Measurements from ENCODE around the gene FERD3L.

The FERD3L gene

DNA sequence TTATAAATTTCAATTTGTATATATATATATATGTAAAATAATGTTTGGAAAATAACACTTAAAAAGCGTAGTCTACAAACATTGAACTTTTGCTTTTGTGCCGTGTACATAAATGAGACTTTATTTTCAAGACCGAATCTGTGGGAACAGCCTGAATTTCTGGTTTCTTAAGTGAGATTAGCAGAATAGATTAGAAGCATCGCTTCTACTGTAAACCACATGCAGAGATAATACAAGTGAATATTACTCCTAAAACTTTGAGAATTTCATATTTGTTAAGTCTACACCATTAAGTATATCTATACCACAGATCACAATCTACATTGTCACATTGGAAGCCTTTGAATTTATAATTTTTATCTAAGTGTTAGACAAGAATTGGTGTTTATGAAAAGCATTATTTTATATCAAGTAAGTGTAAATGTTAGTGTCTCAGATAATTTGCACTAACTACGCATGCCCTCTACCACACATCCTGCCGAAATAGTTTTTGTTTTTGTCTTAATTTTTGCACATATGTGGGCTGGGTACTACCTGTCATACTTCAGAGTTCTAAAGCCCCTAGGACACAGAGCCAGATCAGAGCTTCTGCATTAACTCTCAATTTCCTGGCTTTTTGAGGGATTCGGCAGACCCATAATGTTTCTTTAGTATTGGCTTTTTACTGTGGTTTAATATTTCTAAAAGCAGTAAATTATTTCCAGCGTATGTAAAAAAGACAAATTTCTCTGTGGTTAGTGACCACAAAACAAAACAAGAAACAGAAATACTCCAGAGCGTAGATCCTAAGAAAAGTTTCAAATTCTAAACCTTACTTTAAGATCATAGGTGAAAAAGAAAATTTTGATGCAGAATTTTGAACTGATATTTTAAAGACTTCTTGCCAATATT, 47.8 kb downstream of the FERD3L start:
- DNase-seq: no peak

DNA sequence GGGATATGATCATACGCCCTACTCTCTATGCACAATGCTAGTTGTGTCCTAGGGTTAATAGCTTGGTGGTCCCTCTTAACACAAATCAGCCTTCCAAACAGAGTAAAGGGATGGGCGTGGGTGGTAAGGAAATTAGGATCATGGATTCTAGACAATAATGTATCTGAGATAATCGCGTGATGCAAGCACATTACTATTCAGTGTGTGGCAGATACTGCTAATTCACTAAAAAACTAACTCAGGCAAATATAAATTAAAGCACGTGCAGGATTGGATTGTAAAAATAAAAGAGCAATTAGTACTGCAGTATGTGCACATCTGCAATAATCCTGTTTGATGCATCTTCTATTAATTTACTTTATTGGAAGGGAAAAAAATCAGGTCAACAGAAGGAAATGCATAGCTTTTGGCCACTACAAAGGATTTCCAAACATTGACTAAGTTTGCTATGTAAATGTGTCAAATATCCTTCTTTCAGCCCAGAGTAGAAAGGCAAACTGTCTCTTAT, 49.8 kb downstream of the FERD3L start:
- no peak for DNase-seq
